Keratinocyte (primary cell): ENCODE data around the gene TANGO2. TPM values are rescaled to one million over a fixed set of nuclear protein-coding genes. Genes with fewer than 3 reads are reported as not detected.

ENCODE experiments used
- DNase-seq: peaks from one replicate; pipeline ENCODE4 v3.0.0-alpha.2; 2011; ENCODE audit warnings: low read depth, missing footprints, low spot score
- FAIRE-seq: peaks from 2 replicates; lab custom pipeline; 2011; peaks lifted over from hg19 to GRCh38; lab: Jason Lieb, UNC
- H2AFZ ChIP-seq: 2 replicates; pipeline ENCODE4 v1.6.0; 2012; ENCODE audit warnings: low read length, control low read depth, inconsistent platforms; ENCODE audit not compliant: control insufficient read depth
- H3K27ac ChIP-seq: 2 replicates; pipeline ENCODE4 v1.5.1; 2011; ENCODE audit warnings: low read length; ENCODE audit not compliant: control insufficient read depth, insufficient read depth
- H3K27me3 ChIP-seq: 3 replicates; pipeline ENCODE4 v1.6.0; 2011; ENCODE audit warnings: low read length; ENCODE audit not compliant: control insufficient read depth, insufficient read depth; ENCODE audit errors: extremely low read depth
- H3K36me3 ChIP-seq, 2 experiments: 2 replicates in 1 of 2; 3 replicates in 1 of 2; pipeline ENCODE4 v1.5.1; 2011; ENCODE audit warnings: low read length in 2 of 2, mild to moderate bottlenecking in 1 of 2; ENCODE audit not compliant: control insufficient read depth in 2 of 2, insufficient read depth in 2 of 2; ENCODE audit errors: extremely low read depth in 1 of 2
- H3K4me1 ChIP-seq: 3 replicates; pipeline ENCODE4 v1.5.1; 2011; ENCODE audit warnings: low read length; ENCODE audit not compliant: control insufficient read depth, insufficient read depth; ENCODE audit errors: extremely low read depth
- H3K4me2 ChIP-seq: 3 replicates; pipeline ENCODE4 v1.6.0; 2011; ENCODE audit warnings: low read depth, low read length; ENCODE audit not compliant: control insufficient read depth, insufficient read depth; ENCODE audit errors: extremely low read depth
- H3K4me3 ChIP-seq, 3 experiments: fragments of 200-600 bp in 1 of 3; sonication (generic) in 1 of 3; 2 replicates in 2 of 3; 3 replicates in 1 of 3; pipeline ENCODE4 v1.5.1; 2011 to 2016; ENCODE audit warnings: low read length in 3 of 3, mild to moderate bottlenecking in 3 of 3, control low read depth in 2 of 3, inconsistent platforms in 1 of 3, low read depth in 1 of 3, mixed read lengths in 1 of 3, mixed run types in 1 of 3, moderate library complexity in 1 of 3; ENCODE audit not compliant: control insufficient read depth in 2 of 3, insufficient read depth in 2 of 3; ENCODE audit errors: extremely low read depth in 1 of 3
- H3K79me2 ChIP-seq: 2 replicates; pipeline ENCODE4 v1.6.0; 2012; ENCODE audit warnings: low read length; ENCODE audit not compliant: control insufficient read depth, insufficient read depth
- H3K9ac ChIP-seq: 3 replicates; pipeline ENCODE4 v1.6.0; 2011; ENCODE audit warnings: low read length; ENCODE audit not compliant: control insufficient read depth, insufficient read depth; ENCODE audit errors: extremely low read depth
- H3K9me1 ChIP-seq: 3 replicates; pipeline ENCODE4 v1.6.0; 2011; ENCODE audit warnings: low read length; ENCODE audit not compliant: control insufficient read depth, insufficient read depth; ENCODE audit errors: extremely low read depth
- H3K9me3 ChIP-seq: 2 replicates; pipeline ENCODE4 v1.5.1; 2012; ENCODE audit warnings: low read depth, low read length; ENCODE audit not compliant: control insufficient read depth
- H4K20me1 ChIP-seq: 3 replicates; pipeline ENCODE4 v1.6.0; 2011; ENCODE audit warnings: low read length; ENCODE audit not compliant: control insufficient read depth, insufficient read depth; ENCODE audit errors: extremely low read depth
- CTCF ChIP-seq, 3 experiments: IDR thresholded peaks in 1 of 3; conservative IDR thresholded peaks in 1 of 3; optimal IDR thresholded peaks in 1 of 3; 2 replicates in 2 of 3; 3 replicates in 1 of 3; pipeline versions ENCODE3 to v1.5.1; 2011; ENCODE audit warnings: low read length in 3 of 3, mild to moderate bottlenecking in 3 of 3, moderate library complexity in 2 of 3, control low read depth in 1 of 3, inconsistent platforms in 1 of 3; ENCODE audit not compliant: insufficient read depth in 2 of 3; ENCODE audit errors: extremely low read depth in 1 of 3
- EZH2 ChIP-seq: IDR thresholded peaks from one replicate; pipeline ENCODE4 v1.6.1; 2012; ENCODE audit warnings: inconsistent platforms, mild to moderate bottlenecking, low read length, moderate library complexity
- dilution Hi-C: fragments of 300-500 bp; cut with MboI; formaldehyde crosslinking; loops from one replicate; pipeline ENCODE4 v1.7.0; 2020; ENCODE audit warnings: low sequenced_read_pairs; ENCODE audit not compliant: extremely low pct_ligation_motif_present
- polyA plus RNA-seq, 5 experiments: library from polyadenylated mRNA; depleted of rRNA in 3 of 5; stranded (reverse) in 3 of 5; stranded (forward) in 1 of 5; unstranded in 1 of 5; fragments of >200 nt; gene quantifications; 1 replicate in 1 of 5; 2 replicates in 3 of 5; 3 replicates in 1 of 5; pipeline versions ENCODE4 v1.2.1 to v1.2.3, GENCODE V29; 2011 to 2012; ENCODE audit warnings: missing spikeins in 2 of 5, low read depth in 1 of 5, low replicate concordance in 1 of 5

TANGO2 gene
- polyA plus RNA-seq, 1 donor (not counting 4 experiments of a cell fraction or from before 2014, with no cell fraction given): 20.1 TPM

- H3K9me1 ChIP-seq: peaks cover 3% of the 10 kb centered on the region
- H3K27me3 ChIP-seq: peaks cover 12% of the 10 kb centered on the region
- FAIRE-seq: no peak
- no peaks in the 10 kb centered on the region for H4K20me1 ChIP-seq
- no peak overlapping the region for H3K9ac ChIP-seq
- dilution Hi-C loops: no loop called here
- H3K4me2 ChIP-seq: no peak overlapping the region
- no peak overlapping the region for H3K27ac ChIP-seq
- H3K9me3 ChIP-seq: no peaks in the 10 kb centered on the region
- H3K4me3 ChIP-seq: no peak overlapping the region
- no peaks in the 10 kb centered on the region for H3K36me3 ChIP-seq
- no peaks in the 10 kb centered on the region for H3K79me2 ChIP-seq
- TF ChIP-seq EZH2: no peak
- no peak for TF ChIP-seq CTCF (optimal IDR thresholded peaks at IDR 0.05 in 1 of 3, IDR thresholded peaks at IDR 0.05 in 1 of 3, conservative IDR thresholded peaks at IDR 0.05 in 1 of 3; ENCODE audit: extremely low read depth in 1 of 3, insufficient read depth in 2 of 3, low read length in 3 of 3)
- peaks cover 13% of the 10 kb centered on the region for H3K4me1 ChIP-seq
- no peak for DNase-seq
- H2AFZ ChIP-seq: no peak overlapping the region
Measured at GRCh38 chr22:20014526-20015186, 6.3 kb upstream of the TANGO2 start.

GRCh38 chr22:20015187-20015625, 5.7 kb upstream of the TANGO2 start:
- TF ChIP-seq EZH2: no peak
- TF ChIP-seq CTCF (optimal IDR thresholded peaks at IDR 0.05 in 1 of 3, IDR thresholded peaks at IDR 0.05 in 1 of 3, conservative IDR thresholded peaks at IDR 0.05 in 1 of 3; ENCODE audit: extremely low read depth in 1 of 3, insufficient read depth in 2 of 3, low read length in 3 of 3): no peak
- H3K4me1 ChIP-seq: peaks cover 13% of the 10 kb centered on the region
- H3K27me3 ChIP-seq: peaks cover 12% of the 10 kb centered on the region
- DNase-seq: no peak
- FAIRE-seq: no peak
- no peaks in the 10 kb centered on the region for H3K36me3 ChIP-seq
- no peaks in the 10 kb centered on the region for H3K79me2 ChIP-seq
- H3K4me3 ChIP-seq: no peak overlapping the region
- no peaks in the 10 kb centered on the region for H4K20me1 ChIP-seq
- no peak overlapping the region for H2AFZ ChIP-seq
- no peak overlapping the region for H3K4me2 ChIP-seq
- no peak overlapping the region for H3K9ac ChIP-seq
- dilution Hi-C loops: no loop called here
- H3K27ac ChIP-seq: no peak overlapping the region
- no peaks in the 10 kb centered on the region for H3K9me3 ChIP-seq
- H3K9me1 ChIP-seq: peaks cover 3% of the 10 kb centered on the region
